ENCODE results near the gene FIS1. TPM values are rescaled to one million over a fixed set of nuclear protein-coding genes. Genes with fewer than 3 reads are reported as not detected.
A peak's percentile ranks its signal among the peaks of the same experiment; 100 is the strongest.

Gene FIS1
- total RNA-seq, 1 donor from 2014 or later = 142 TPM

GRCh38 chr7:101248276-101248675, 3.4 kb upstream of the FIS1 start:
- Mint-ChIP-seq H3K4me3 (ENCODE audit: unreplicated experiment) (no peak overlapping the region), H3K27me3 (ENCODE audit: unreplicated experiment) (no peaks in the 10 kb centered on the region), H3K27ac (ENCODE audit: unreplicated experiment) (no peak overlapping the region), H3K4me1 (ENCODE audit: unreplicated experiment) (peaks cover 40% of the 10 kb centered on the region), H3K9me3 (ENCODE audit: unreplicated experiment) (no peaks in the 10 kb centered on the region), H3K36me3 (ENCODE audit: unreplicated experiment) (peaks cover 9% of the 10 kb centered on the region)
- DNase-seq (ENCODE audit: extremely low spot score, unreplicated experiment) = no peak
- no peak for TF ChIP-seq CTCF (IDR thresholded peaks at IDR 0.05)

GRCh38 chr7:101245147-101245668, 327 bp upstream of the FIS1 start:
- DNase-seq (ENCODE audit: extremely low spot score, unreplicated experiment) = no peak
- Mint-ChIP-seq H3K27ac (ENCODE audit: unreplicated experiment) (peak overlapping the region; percentile 97), H3K27me3 (ENCODE audit: unreplicated experiment) (no peaks in the 10 kb centered on the region), H3K4me3 (ENCODE audit: unreplicated experiment) (peak overlapping the region; percentile 98), H3K36me3 (ENCODE audit: unreplicated experiment) (peaks cover 13% of the 10 kb centered on the region), H3K9me3 (ENCODE audit: unreplicated experiment) (no peaks in the 10 kb centered on the region), H3K4me1 (ENCODE audit: unreplicated experiment) (peaks cover 21% of the 10 kb centered on the region)
- no peak for TF ChIP-seq CTCF (IDR thresholded peaks at IDR 0.05)

- TF ChIP-seq CTCF (IDR thresholded peaks at IDR 0.05) = no peak
- Mint-ChIP-seq H3K4me1 (ENCODE audit: unreplicated experiment) (peaks cover 18% of the 10 kb centered on the region), H3K9me3 (ENCODE audit: unreplicated experiment) (no peaks in the 10 kb centered on the region), H3K27me3 (ENCODE audit: unreplicated experiment) (no peaks in the 10 kb centered on the region), H3K36me3 (ENCODE audit: unreplicated experiment) (peaks cover 12% of the 10 kb centered on the region), H3K27ac (ENCODE audit: unreplicated experiment) (peak overlapping the region; percentile 97), H3K4me3 (ENCODE audit: unreplicated experiment) (peak overlapping the region; percentile 98)
- no peak for DNase-seq (ENCODE audit: extremely low spot score, unreplicated experiment)
Measured at GRCh38 chr7:101243646-101244374, 1.1 kb downstream of the FIS1 start.

- Mint-ChIP-seq H3K4me3 (ENCODE audit: unreplicated experiment) (no peak overlapping the region), H3K27me3 (ENCODE audit: unreplicated experiment) (no peaks in the 10 kb centered on the region), H3K27ac (ENCODE audit: unreplicated experiment) (no peak overlapping the region), H3K4me1 (ENCODE audit: unreplicated experiment) (peaks cover 18% of the 10 kb centered on the region), H3K36me3 (ENCODE audit: unreplicated experiment) (peaks cover 8% of the 10 kb centered on the region), H3K9me3 (ENCODE audit: unreplicated experiment) (no peaks in the 10 kb centered on the region)
- no peak for DNase-seq (ENCODE audit: extremely low spot score, unreplicated experiment)
- TF ChIP-seq CTCF (IDR thresholded peaks at IDR 0.05) = no peak
Measured at GRCh38 chr7:101241443-101242349, 3.2 kb downstream of the FIS1 start.

GRCh38 chr7:101241015-101241363, 3.9 kb downstream of the FIS1 start:
- Mint-ChIP-seq H3K4me3 (ENCODE audit: unreplicated experiment) (no peak overlapping the region), H3K36me3 (ENCODE audit: unreplicated experiment) (peaks cover 11% of the 10 kb centered on the region), H3K4me1 (ENCODE audit: unreplicated experiment) (peaks cover 18% of the 10 kb centered on the region), H3K27ac (ENCODE audit: unreplicated experiment) (no peak overlapping the region), H3K27me3 (ENCODE audit: unreplicated experiment) (no peaks in the 10 kb centered on the region), H3K9me3 (ENCODE audit: unreplicated experiment) (no peaks in the 10 kb centered on the region)
- DNase-seq (ENCODE audit: extremely low spot score, unreplicated experiment) = no peak
- no peak for TF ChIP-seq CTCF (IDR thresholded peaks at IDR 0.05)

Data from osteocyte (in vitro differentiated cells).